AG10803 (cell line): ENCODE results near the gene GLIS1.

Experiments
- DNase-seq: peaks from one replicate; pipeline ENCODE4 v3.0.0; 2010; ENCODE audit warnings: low read depth
- H3K4me3 ChIP-seq: 2 replicates; pipeline ENCODE4 v1.5.1; 2011; ENCODE audit warnings: mild to moderate bottlenecking, low read length, control low read depth
- CTCF ChIP-seq: conservative IDR thresholded peaks from 2 replicates; pipeline ENCODE4 v1.5.1; 2011; ENCODE audit warnings: mild to moderate bottlenecking, low read length, control low read depth, inconsistent platforms

The GLIS1 gene

GRCh38 chr1:53728702-53729455 is 10.1 kb downstream of the GLIS1 start:
- no peak overlapping the region for H3K4me3 ChIP-seq
- no peak for DNase-seq
- TF ChIP-seq CTCF: no peak

GRCh38 chr1:53728196-53728595 is 10.8 kb downstream of the GLIS1 start:
- TF ChIP-seq CTCF: no peak
- no peak for DNase-seq
- H3K4me3 ChIP-seq: no peak overlapping the region

- DNase-seq: no peak
- no peak for TF ChIP-seq CTCF
- H3K4me3 ChIP-seq: no peak overlapping the region
Measured at GRCh38 chr1:53727461-53728092, 11.4 kb downstream of the GLIS1 start.

- no peak for DNase-seq
- TF ChIP-seq CTCF: no peak
- no peak overlapping the region for H3K4me3 ChIP-seq
Measured at GRCh38 chr1:53726009-53726600, 12.9 kb downstream of the GLIS1 start.

- TF ChIP-seq CTCF: no peak
- H3K4me3 ChIP-seq: no peak overlapping the region
- DNase-seq: no peak
Measured at GRCh38 chr1:53725238-53725689, 13.7 kb downstream of the GLIS1 start.

- DNase-seq: no peak
- TF ChIP-seq CTCF: no peak
- H3K4me3 ChIP-seq: no peak overlapping the region
Measured at GRCh38 chr1:53722025-53722424, 16.9 kb downstream of the GLIS1 start.
